ENCODE results near the gene CPS1.

CPS1 gene

DNA sequence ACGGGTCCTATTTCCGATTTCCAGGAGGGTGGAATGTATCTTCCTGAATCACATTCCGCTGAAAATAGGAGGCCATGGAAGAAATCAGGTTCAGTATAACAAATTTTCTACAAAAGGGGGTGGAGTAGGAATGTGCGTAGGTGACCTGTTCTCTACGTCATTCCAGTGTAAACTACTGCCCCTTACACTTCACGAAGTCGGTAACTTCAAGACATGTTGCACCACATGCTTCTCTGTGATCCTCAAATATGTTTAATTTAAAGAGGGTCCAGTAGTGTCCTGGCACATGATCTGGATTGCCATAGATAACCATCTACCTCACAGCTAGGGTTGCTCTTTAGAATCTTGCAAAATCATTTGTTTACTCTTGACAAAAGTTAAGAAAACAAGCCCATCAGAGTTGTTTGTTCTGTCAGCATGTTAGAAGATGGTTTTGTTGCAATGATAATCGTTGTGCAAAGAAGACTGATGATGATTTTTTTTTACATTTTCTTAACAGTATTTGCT lies 7.5 kb upstream of the CPS1 start:
- H3K4me3 ChIP-seq (ENCODE audit: low read depth in 1 of 2, low read length in 2 of 2): no peak overlapping the region
- no peaks in the 10 kb centered on the region for H3K9me3 ChIP-seq (ENCODE audit: low read length)
- H3K27ac ChIP-seq (ENCODE audit: low read depth, low read length): no peak overlapping the region
- no peak overlapping the region for H3K9ac ChIP-seq (ENCODE audit: low read length)
- no peaks in the 10 kb centered on the region for H3K36me3 ChIP-seq (ENCODE audit: insufficient read depth, low read length)
- no peaks in the 10 kb centered on the region for H3K27me3 ChIP-seq (ENCODE audit: control insufficient read depth in 1 of 2, insufficient read depth in 2 of 2, low read length in 2 of 2)
- H3K4me1 ChIP-seq (ENCODE audit: insufficient read depth, low read length): no peaks in the 10 kb centered on the region

DNA sequence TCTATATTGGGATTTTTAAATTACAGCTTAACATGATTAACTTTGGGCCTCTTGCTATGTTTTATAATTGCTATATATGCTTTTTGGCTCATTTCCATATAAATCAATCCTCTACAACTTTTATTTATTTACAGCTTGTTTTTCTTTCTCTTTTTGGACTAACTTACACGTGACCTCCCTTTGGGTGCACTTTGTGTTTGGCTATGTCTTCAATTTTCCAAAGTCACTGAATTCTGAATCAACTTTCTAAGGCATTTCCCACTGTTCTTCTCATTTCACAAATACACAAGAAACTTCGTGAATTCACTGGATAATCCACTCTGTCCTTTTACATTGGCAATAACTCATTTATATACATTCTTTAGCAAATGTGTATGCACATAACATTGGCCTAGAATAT lies 5.4 kb upstream of the CPS1 start:
- no peak overlapping the region for H3K27ac ChIP-seq (ENCODE audit: low read depth, low read length)
- no peaks in the 10 kb centered on the region for H3K27me3 ChIP-seq (ENCODE audit: control insufficient read depth in 1 of 2, insufficient read depth in 2 of 2, low read length in 2 of 2)
- H3K9me3 ChIP-seq (ENCODE audit: low read length): no peaks in the 10 kb centered on the region
- no peaks in the 10 kb centered on the region for H3K4me1 ChIP-seq (ENCODE audit: insufficient read depth, low read length)
- no peak overlapping the region for H3K4me3 ChIP-seq (ENCODE audit: low read depth in 1 of 2, low read length in 2 of 2)
- no peak overlapping the region for H3K9ac ChIP-seq (ENCODE audit: low read length)
- H3K36me3 ChIP-seq (ENCODE audit: insufficient read depth, low read length): no peaks in the 10 kb centered on the region

DNA sequence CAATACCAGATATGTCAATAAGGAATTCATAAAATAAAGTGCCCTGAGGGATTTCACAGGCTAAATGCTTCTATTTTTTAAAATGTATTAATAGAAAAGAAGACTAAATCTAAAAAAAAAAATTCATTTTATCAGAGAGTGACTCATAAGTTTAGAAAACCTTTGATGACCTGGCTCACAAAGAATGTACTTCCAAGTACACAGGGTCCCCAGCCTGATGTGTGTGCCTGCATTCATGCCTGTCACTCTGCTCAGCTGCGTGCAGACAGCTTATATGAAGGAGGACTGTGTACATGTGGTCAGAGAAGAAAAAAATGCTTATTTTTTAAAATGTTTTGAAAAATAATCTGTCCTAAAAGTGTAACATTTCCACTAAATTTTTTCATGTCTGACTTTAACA lies 3.0 kb upstream of the CPS1 start:
- Histone ChIP-seq H3K27ac (ENCODE audit: low read depth, low read length) (no peak overlapping the region), H3K9ac (ENCODE audit: low read length) (no peak overlapping the region), H3K4me1 (ENCODE audit: insufficient read depth, low read length) (no peaks in the 10 kb centered on the region), H3K4me3 (ENCODE audit: low read depth in 1 of 2, low read length in 2 of 2) (no peak overlapping the region), H3K9me3 (ENCODE audit: low read length) (no peaks in the 10 kb centered on the region), H3K36me3 (ENCODE audit: insufficient read depth, low read length) (no peaks in the 10 kb centered on the region), H3K27me3 (ENCODE audit: control insufficient read depth in 1 of 2, insufficient read depth in 2 of 2, low read length in 2 of 2) (no peaks in the 10 kb centered on the region)

DNA sequence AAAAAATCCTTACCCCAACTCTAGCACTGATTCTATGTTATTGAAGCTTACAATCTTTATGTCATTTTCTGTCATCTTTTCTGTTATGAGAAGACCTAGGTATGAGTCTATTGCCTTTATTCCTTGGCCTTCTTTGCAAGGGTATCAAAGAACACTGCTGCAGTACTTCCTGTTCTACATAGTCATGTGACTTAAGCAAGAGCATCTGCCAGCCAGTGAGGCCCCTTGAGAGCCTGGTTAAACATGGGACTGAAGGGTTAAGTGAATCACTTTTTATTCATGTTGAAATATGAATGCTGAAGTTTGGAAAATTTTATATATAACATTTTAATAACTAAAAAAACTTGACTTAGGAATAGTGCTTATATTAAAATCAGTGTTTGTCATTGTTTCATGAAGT lies 844 bp upstream of the CPS1 start:
- Histone ChIP-seq H3K4me1 (ENCODE audit: insufficient read depth, low read length) (no peaks in the 10 kb centered on the region), H3K9me3 (ENCODE audit: low read length) (no peaks in the 10 kb centered on the region), H3K27me3 (ENCODE audit: control insufficient read depth in 1 of 2, insufficient read depth in 2 of 2, low read length in 2 of 2) (no peaks in the 10 kb centered on the region), H3K4me3 (ENCODE audit: low read depth in 1 of 2, low read length in 2 of 2) (no peak overlapping the region), H3K9ac (ENCODE audit: low read length) (no peak overlapping the region), H3K27ac (ENCODE audit: low read depth, low read length) (no peak overlapping the region), H3K36me3 (ENCODE audit: insufficient read depth, low read length) (no peaks in the 10 kb centered on the region)

DNA sequence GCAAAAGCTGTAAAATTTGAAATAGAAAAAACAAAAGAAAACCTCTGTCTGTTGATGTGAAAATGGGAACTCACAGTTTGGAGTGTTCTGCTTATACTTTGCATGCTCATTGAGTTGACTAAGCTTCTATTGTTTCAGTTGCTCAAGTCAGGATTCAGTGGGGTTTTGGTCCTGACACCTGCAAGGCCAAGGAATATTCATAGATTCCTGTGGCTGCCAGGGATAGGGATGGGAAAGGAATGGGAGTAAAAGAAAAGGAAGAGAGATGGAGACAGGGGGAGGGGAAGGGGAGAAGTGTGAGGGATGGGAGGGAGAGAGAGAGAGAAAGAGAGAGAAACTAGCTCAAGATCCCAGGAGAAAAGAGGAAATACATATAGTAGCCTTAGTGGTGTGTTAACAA lies 1.3 kb downstream of the CPS1 start:
- no peak overlapping the region for H3K27ac ChIP-seq (ENCODE audit: low read depth, low read length)
- no peaks in the 10 kb centered on the region for H3K36me3 ChIP-seq (ENCODE audit: insufficient read depth, low read length)
- no peaks in the 10 kb centered on the region for H3K27me3 ChIP-seq (ENCODE audit: control insufficient read depth in 1 of 2, insufficient read depth in 2 of 2, low read length in 2 of 2)
- no peak overlapping the region for H3K9ac ChIP-seq (ENCODE audit: low read length)
- H3K4me1 ChIP-seq (ENCODE audit: insufficient read depth, low read length): no peaks in the 10 kb centered on the region
- no peak overlapping the region for H3K4me3 ChIP-seq (ENCODE audit: low read depth in 1 of 2, low read length in 2 of 2)
- no peaks in the 10 kb centered on the region for H3K9me3 ChIP-seq (ENCODE audit: low read length)

DNA sequence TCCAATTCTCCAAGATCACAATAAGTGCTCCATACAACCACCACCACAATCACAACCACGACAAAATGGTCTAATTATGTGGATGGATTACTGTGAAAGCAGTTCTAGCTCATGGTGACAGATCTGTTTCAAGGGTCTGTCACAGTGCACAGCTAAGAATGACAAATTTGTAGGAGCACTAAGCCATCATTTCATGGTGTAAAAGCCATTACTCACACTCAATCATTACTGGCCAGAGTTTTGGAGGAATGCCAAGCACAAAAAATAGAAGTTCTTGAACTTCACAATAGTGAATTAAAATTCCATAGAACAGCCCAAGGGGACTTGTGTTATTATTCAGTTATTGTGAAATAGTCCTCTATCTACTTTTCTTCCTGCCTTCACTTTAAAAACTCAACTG lies 2.3 kb downstream of the CPS1 start:
- H3K9ac ChIP-seq (ENCODE audit: low read length): no peak overlapping the region

DNA sequence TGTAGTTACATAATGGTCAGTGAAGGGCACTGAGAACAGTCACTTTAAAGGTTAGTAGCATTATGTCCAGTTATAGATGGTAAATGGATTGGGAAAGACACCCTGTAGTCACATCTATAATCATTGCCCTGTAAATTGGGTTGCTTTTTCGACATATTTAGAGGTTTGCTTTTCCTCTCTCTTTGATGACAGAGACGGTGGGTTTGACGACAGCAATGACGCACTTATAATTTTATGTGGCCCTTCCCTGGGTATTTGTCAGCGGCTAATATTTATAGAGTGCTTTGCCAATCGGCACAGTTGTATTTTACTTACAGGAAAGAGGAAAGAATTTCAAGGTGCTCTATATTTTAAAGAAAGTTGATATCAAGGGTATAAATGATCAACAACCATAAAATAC lies 2.8 kb downstream of the CPS1 start:
- Histone ChIP-seq H3K36me3 (ENCODE audit: insufficient read depth, low read length) (no peaks in the 10 kb centered on the region), H3K9me3 (ENCODE audit: low read length) (no peaks in the 10 kb centered on the region), H3K9ac (ENCODE audit: low read length) (no peak overlapping the region), H3K27ac (ENCODE audit: low read depth, low read length) (no peak overlapping the region), H3K4me3 (ENCODE audit: low read depth in 1 of 2, low read length in 2 of 2) (no peak overlapping the region), H3K27me3 (ENCODE audit: control insufficient read depth in 1 of 2, insufficient read depth in 2 of 2, low read length in 2 of 2) (no peaks in the 10 kb centered on the region), H3K4me1 (ENCODE audit: insufficient read depth, low read length) (no peaks in the 10 kb centered on the region)

More for the DNA sequence above, 2.3 kb downstream of the CPS1 start:
- Histone ChIP-seq H3K4me3 (ENCODE audit: low read depth in 1 of 2, low read length in 2 of 2) (no peak overlapping the region), H3K27ac (ENCODE audit: low read depth, low read length) (no peak overlapping the region), H3K36me3 (ENCODE audit: insufficient read depth, low read length) (no peaks in the 10 kb centered on the region), H3K4me1 (ENCODE audit: insufficient read depth, low read length) (no peaks in the 10 kb centered on the region), H3K9me3 (ENCODE audit: low read length) (no peaks in the 10 kb centered on the region), H3K27me3 (ENCODE audit: control insufficient read depth in 1 of 2, insufficient read depth in 2 of 2, low read length in 2 of 2) (no peaks in the 10 kb centered on the region)

DNA sequence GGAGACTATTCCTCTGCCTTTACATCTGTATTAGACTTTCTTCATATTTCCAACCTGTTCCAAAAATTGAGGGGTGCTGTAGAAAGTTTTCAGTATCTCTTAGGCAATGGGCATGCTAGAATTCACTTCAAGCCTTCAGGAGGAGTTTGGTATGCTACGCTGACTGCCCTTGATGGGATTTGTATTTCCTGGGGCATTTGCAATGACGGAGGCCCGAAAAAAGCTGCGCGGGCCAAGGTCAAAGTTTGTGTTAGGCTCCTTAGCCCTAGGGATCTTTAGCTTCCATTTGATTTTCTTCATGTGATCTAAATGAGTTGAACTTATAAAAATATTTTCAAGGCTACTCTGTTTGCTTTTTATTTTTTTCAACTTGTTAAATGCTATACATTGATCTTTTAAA lies 5.1 kb downstream of the CPS1 start:
- no peaks in the 10 kb centered on the region for H3K4me1 ChIP-seq (ENCODE audit: insufficient read depth, low read length)
- H3K27ac ChIP-seq (ENCODE audit: low read depth, low read length): no peak overlapping the region
- H3K9ac ChIP-seq (ENCODE audit: low read length): no peak overlapping the region
- no peaks in the 10 kb centered on the region for H3K9me3 ChIP-seq (ENCODE audit: low read length)
- no peaks in the 10 kb centered on the region for H3K27me3 ChIP-seq (ENCODE audit: control insufficient read depth in 1 of 2, insufficient read depth in 2 of 2, low read length in 2 of 2)
- no peak overlapping the region for H3K4me3 ChIP-seq (ENCODE audit: low read depth in 1 of 2, low read length in 2 of 2)
- H3K36me3 ChIP-seq (ENCODE audit: insufficient read depth, low read length): no peaks in the 10 kb centered on the region

DNA sequence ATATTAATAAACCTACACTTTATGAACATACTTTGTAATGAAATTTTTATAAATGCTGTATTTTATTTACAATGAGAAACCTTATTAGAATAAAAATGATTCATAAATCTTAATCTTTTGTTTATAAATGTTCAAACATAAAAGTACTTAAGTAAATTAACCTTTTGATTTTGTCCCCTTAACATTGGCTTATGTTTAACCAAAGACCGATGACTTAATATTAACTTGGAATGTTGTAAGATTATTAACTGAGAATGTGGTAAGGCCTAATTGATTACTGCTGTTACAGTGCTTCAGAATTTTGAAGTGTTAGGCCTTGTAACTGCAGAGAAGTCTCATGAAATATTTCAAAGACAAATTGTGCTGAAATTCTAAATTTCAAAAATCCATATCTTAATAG lies 5.7 kb downstream of the CPS1 start:
- Histone ChIP-seq H3K4me3 (ENCODE audit: low read depth in 1 of 2, low read length in 2 of 2) (no peak overlapping the region), H3K4me1 (ENCODE audit: insufficient read depth, low read length) (no peaks in the 10 kb centered on the region), H3K27me3 (ENCODE audit: control insufficient read depth in 1 of 2, insufficient read depth in 2 of 2, low read length in 2 of 2) (no peaks in the 10 kb centered on the region), H3K36me3 (ENCODE audit: insufficient read depth, low read length) (no peaks in the 10 kb centered on the region), H3K9ac (ENCODE audit: low read length) (no peak overlapping the region), H3K9me3 (ENCODE audit: low read length) (no peaks in the 10 kb centered on the region), H3K27ac (ENCODE audit: low read depth, low read length) (no peak overlapping the region)

DNA sequence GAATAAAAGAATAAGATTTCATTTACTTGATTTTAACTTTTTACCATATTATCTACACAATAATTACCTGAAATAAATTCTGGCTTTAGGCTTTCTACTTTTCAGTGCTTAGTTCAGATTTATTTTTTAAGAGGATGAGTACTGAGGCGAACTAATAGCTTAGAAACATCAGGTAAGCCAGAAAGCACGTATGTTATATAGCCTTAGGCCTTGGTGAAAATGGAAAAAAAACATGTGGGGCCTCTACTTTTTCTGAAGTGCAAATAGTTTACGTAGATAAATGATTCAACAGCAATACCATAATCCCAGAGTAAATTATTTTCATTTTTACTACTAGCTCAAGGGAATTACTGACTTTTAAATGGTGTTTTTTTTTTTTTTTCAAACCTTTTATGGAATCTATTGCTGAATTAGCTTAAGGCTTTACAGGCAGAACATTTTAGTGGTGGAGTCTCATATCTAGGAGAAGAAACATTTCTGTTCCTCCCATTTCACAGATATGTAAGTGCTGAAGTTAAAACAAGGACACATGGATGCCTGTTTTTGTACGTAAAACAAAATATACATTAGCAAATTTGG lies 6.2 kb downstream of the CPS1 start:
- Histone ChIP-seq H3K4me1 (ENCODE audit: insufficient read depth, low read length) (no peaks in the 10 kb centered on the region), H3K36me3 (ENCODE audit: insufficient read depth, low read length) (no peaks in the 10 kb centered on the region), H3K27ac (ENCODE audit: low read depth, low read length) (no peak overlapping the region), H3K9ac (ENCODE audit: low read length) (no peak overlapping the region), H3K27me3 (ENCODE audit: control insufficient read depth in 1 of 2, insufficient read depth in 2 of 2, low read length in 2 of 2) (no peaks in the 10 kb centered on the region), H3K4me3 (ENCODE audit: low read depth in 1 of 2, low read length in 2 of 2) (no peak overlapping the region), H3K9me3 (ENCODE audit: low read length) (no peaks in the 10 kb centered on the region)

DNA sequence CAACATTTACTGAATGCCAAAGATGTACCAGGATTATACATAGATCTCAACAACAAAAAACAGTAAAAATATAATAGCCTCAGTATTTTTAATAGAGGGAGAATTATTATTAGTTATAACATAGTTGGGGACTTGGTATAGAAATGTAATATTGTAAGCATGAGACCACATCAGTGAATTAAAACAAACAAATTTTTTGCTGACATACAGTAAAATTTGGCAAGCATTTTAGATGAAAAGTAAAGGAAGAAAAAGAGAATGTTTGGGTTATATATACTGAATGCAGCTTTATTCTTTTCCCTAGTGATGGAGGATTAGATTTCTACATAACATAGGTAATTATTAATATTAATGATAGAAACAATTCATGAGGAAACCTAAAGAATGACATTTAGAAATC lies 10.9 kb downstream of the CPS1 start:
- Histone ChIP-seq H3K9ac (ENCODE audit: low read length) (no peak overlapping the region), H3K27me3 (ENCODE audit: control insufficient read depth in 1 of 2, insufficient read depth in 2 of 2, low read length in 2 of 2) (no peaks in the 10 kb centered on the region), H3K9me3 (ENCODE audit: low read length) (no peaks in the 10 kb centered on the region), H3K27ac (ENCODE audit: low read depth, low read length) (no peak overlapping the region), H3K4me3 (ENCODE audit: low read depth in 1 of 2, low read length in 2 of 2) (no peak overlapping the region), H3K4me1 (ENCODE audit: insufficient read depth, low read length) (no peaks in the 10 kb centered on the region), H3K36me3 (ENCODE audit: insufficient read depth, low read length) (no peaks in the 10 kb centered on the region)

DNA sequence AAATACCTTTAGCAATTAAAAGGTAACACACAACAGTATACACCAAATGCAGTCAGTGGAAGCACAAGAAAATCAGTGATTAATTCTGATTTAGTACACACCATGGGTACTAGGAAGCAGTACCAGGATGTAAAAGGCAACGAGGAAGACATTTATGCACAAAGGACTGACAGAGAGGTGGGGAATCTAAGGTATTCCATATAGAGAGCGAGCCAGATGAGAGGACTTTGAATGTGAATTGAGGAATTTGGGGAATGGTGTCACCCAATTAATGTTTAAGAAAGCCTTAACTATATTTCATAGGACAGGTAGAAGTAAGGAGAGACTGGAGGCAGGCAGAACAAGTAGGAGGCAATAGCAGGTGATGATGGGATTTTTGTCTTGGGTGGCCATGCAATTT lies 11.7 kb downstream of the CPS1 start:
- no peaks in the 10 kb centered on the region for H3K27me3 ChIP-seq (ENCODE audit: control insufficient read depth in 1 of 2, insufficient read depth in 2 of 2, low read length in 2 of 2)
- no peaks in the 10 kb centered on the region for H3K9me3 ChIP-seq (ENCODE audit: low read length)
- no peaks in the 10 kb centered on the region for H3K36me3 ChIP-seq (ENCODE audit: insufficient read depth, low read length)
- no peaks in the 10 kb centered on the region for H3K4me1 ChIP-seq (ENCODE audit: insufficient read depth, low read length)
- no peak overlapping the region for H3K27ac ChIP-seq (ENCODE audit: low read depth, low read length)
- H3K4me3 ChIP-seq (ENCODE audit: low read depth in 1 of 2, low read length in 2 of 2): no peak overlapping the region
- H3K9ac ChIP-seq (ENCODE audit: low read length): no peak overlapping the region
